Common myeloid progenitor, CD34-positive (primary cell): ENCODE results near the gene CCDC192.

Experiments
- CTCF ChIA-PET: fragments of 350-600 bp; sonication (Branson Sonifier 250); formaldehyde crosslinking; loops from one replicate; lab custom pipeline; 2021; ENCODE audit warnings: antibody characterized with exemption; lab: Charles Lee
- POLR2A ChIA-PET: fragments of 350-600 bp; sonication (Branson Sonifier 250); formaldehyde crosslinking; loops from one replicate; lab custom pipeline; 2021; ENCODE audit warnings: antibody characterized with exemption; lab: Charles Lee
- DNase-seq, 3 donors: peaks; one replicate each; pipeline versions ENCODE4 v3.0.0 to v3.0.0-alpha.2; 2013
- H3K27ac ChIP-seq, 2 experiments: 1 replicate in 1 of 2; 2 replicates in 1 of 2; pipeline ENCODE4 v1.7.0; 2013; ENCODE audit warnings: inconsistent platforms in 2 of 2, low read length in 2 of 2, mild to moderate bottlenecking in 2 of 2, low read depth in 1 of 2, moderate library complexity in 1 of 2; ENCODE audit not compliant: severe bottlenecking in 2 of 2, insufficient read depth in 1 of 2, poor library complexity in 1 of 2
- H3K27me3 ChIP-seq, 5 experiments: replicated peaks in 2 of 5; 1 replicate in 3 of 5; 2 replicates in 2 of 5; pipeline versions ENCODE4 v1.6.1 to v1.7.0; 2013; ENCODE audit warnings: low read length in 4 of 5, mild to moderate bottlenecking in 2 of 5, moderate library complexity in 2 of 5, inconsistent platforms in 1 of 5; ENCODE audit not compliant: insufficient read depth in 5 of 5, control insufficient read depth in 4 of 5
- H3K36me3 ChIP-seq, 4 experiments: 1 replicate in 2 of 4; 2 replicates in 2 of 4; pipeline versions ENCODE4 v1.6.1 to v1.7.0; 2013; ENCODE audit warnings: low read length in 3 of 4, control low read depth in 1 of 4, mild to moderate bottlenecking in 1 of 4; ENCODE audit not compliant: control insufficient read depth in 4 of 4, insufficient read depth in 4 of 4
- H3K4me1 ChIP-seq, 4 experiments: 1 replicate in 3 of 4; 2 replicates in 1 of 4; pipeline versions ENCODE4 v1.6.1 to v1.7.1; 2013; ENCODE audit warnings: low read length in 3 of 4, mild to moderate bottlenecking in 3 of 4, control low read depth in 1 of 4, inconsistent platforms in 1 of 4, moderate library complexity in 1 of 4; ENCODE audit not compliant: control insufficient read depth in 4 of 4, insufficient read depth in 4 of 4; ENCODE audit errors: control extremely low read depth in 1 of 4
- H3K4me3 ChIP-seq, 7 experiments: 1 replicate in 4 of 7; 2 replicates in 3 of 7; pipeline versions ENCODE4 v1.5.1 to v1.7.0; 2013; ENCODE audit warnings: mild to moderate bottlenecking in 7 of 7, low read length in 6 of 7, moderate library complexity in 6 of 7, inconsistent platforms in 2 of 7, low read depth in 2 of 7, control low read depth in 1 of 7; ENCODE audit not compliant: insufficient read depth in 4 of 7, control insufficient read depth in 1 of 7; ENCODE audit errors: extremely low read depth in 1 of 7
- H3K9me3 ChIP-seq, 5 experiments: 1 replicate in 4 of 5; 2 replicates in 1 of 5; pipeline versions ENCODE4 v1.6.1 to v1.7.1; 2013; ENCODE audit warnings: low read length in 4 of 5, mild to moderate bottlenecking in 2 of 5, inconsistent platforms in 1 of 5, low read depth in 1 of 5, moderate library complexity in 1 of 5; ENCODE audit not compliant: control insufficient read depth in 4 of 5, insufficient read depth in 2 of 5; ENCODE audit errors: control extremely low read depth in 1 of 5
- WGBS: methylation state at CpG from one replicate; pipeline ENCODE4 v1.1.5; 2013; ENCODE audit not compliant: insufficient coverage; 5-methylcytosine and 5-hydroxymethylcytosine counted together

The CCDC192 gene

DNA sequence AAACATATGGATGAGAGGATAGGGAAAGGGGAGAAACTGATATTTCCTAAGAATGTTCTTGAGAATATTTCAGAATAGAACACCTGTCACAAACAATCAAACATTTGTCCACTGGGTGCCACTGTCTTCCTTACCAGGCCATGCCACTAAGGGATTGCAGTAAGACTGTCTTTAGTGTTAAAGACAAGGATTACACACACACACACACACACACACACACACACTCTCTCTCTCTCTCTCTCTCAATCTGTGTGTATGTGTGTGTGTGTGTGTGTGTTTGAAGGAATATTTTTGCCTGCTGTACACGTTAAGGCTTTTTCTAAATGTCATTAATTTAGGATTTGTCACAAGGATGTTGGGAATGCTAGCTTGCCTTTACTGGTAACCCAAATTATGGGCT lies 54.4 kb downstream of the CCDC192 start:
- no peak overlapping the region for H3K4me3 ChIP-seq
- DNase-seq = peak; percentile 71 to 84 (median 81)
- no peaks in the 10 kb centered on the region for H3K36me3 ChIP-seq
- no peak overlapping the region for H3K27ac ChIP-seq
- no peaks in the 10 kb centered on the region for H3K27me3 ChIP-seq
- CTCF ChIA-PET = interaction anchor here (0.8 to 4.3 kb wide), 11 partner anchors 25 to 451 kb away, joined by 3 to 25 read pairs (median 3); no protein-coding TSS in a partner anchor
- POLR2A ChIA-PET = no interaction called here
- WGBS = 44% methylated on average over 1 of the region's 1 CpG
- no peaks in the 10 kb centered on the region for H3K9me3 ChIP-seq
- no peaks in the 10 kb centered on the region for H3K4me1 ChIP-seq

DNA sequence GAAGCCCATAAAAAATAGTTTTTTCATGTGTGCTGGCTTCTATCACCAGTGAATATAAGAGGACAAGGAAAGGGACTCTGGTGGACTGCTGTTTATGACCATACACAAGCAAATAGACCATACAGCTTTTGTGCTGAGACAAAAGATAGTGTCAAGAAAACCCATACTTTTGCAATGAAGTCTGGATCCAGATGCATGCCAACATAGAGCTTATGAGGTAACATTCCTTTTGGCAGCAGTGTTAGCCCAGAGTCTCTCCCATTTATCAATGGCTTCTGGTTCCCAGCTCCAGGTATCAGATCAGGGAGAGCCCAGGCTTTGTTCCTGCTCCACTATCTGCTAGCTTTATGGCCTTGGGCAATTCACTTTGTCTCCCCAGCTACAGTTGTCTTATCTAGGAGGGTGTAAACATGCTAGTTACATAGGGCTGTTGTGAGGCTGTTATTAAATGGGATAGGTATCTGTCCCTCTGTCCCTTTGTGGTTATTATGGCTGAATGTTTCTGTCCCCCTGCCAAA lies 55.6 kb downstream of the CCDC192 start:
- no peaks in the 10 kb centered on the region for H3K36me3 ChIP-seq
- DNase-seq = no peak
- H3K9me3 ChIP-seq = no peaks in the 10 kb centered on the region
- no peaks in the 10 kb centered on the region for H3K27me3 ChIP-seq
- H3K4me3 ChIP-seq = no peak overlapping the region
- no peaks in the 10 kb centered on the region for H3K4me1 ChIP-seq
- POLR2A ChIA-PET = no interaction called here
- CTCF ChIA-PET = interaction anchor here (1.0 to 4.3 kb wide), 8 partner anchors 20 to 443 kb away, joined by 3 to 25 read pairs (median 4); no protein-coding TSS in a partner anchor
- no peak overlapping the region for H3K27ac ChIP-seq

DNA sequence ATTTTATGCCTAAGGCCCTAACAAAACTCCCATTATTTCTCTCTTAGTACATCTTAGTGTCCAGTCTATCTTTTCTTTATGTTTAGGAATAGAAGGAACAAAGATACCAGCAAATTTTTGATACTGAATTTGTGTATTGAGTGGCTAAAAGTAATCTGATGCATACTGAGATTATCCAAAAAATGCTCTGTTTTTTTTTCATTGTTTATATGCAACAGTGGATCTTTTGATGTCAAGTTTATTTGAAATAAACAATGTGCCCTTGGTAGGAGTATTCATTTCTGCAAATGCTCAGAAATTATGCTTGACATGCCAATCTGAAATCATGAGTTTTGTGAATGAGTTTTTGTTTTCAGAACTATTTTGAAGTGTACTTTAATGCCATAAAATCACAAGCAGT lies 58.7 kb downstream of the CCDC192 start:
- Histone ChIP-seq H3K27me3 (no peaks in the 10 kb centered on the region), H3K36me3 (no peaks in the 10 kb centered on the region), H3K4me1 (no peaks in the 10 kb centered on the region), H3K27ac (no peak overlapping the region), H3K9me3 (no peaks in the 10 kb centered on the region), H3K4me3 (no peak overlapping the region)
- DNase-seq = no peak
- ChIA-PET CTCF (interaction anchor here (1.2 to 1.7 kb wide), 2 partner anchors 11 to 190 kb away, joined by 4 to 5 read pairs; no protein-coding TSS in a partner anchor), POLR2A (no interaction called here)

DNA sequence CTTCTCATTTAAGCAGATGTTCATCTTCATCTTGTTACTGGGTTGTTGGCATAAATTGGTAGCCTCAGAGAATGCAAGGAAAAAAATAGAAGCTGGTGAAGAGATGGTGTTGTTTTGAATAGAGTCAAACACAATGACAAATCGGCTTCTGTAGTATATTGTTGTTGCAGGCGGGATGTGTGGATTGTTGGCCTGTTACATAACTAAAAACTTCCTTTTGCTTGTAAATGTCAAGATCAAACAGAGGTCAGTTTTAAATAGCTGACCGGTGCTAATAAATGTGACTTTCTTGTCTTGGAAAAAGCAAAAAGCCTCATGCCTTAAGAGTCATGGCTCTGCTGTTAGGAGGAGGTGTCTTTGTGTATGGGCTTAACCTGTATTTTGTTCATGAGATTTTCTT lies 59.2 kb downstream of the CCDC192 start:
- Histone ChIP-seq H3K27ac (no peak overlapping the region), H3K36me3 (no peaks in the 10 kb centered on the region), H3K4me1 (no peaks in the 10 kb centered on the region), H3K4me3 (no peak overlapping the region), H3K9me3 (no peaks in the 10 kb centered on the region), H3K27me3 (no peaks in the 10 kb centered on the region)
- WGBS = 93% methylated on average over 2 of the region's 3 CpGs
- POLR2A ChIA-PET = no interaction called here
- no peak for DNase-seq
- CTCF ChIA-PET = interaction anchor here (1.2 to 1.7 kb wide), 2 partner anchors 10 to 191 kb away, joined by 4 to 5 read pairs; no protein-coding TSS in a partner anchor

DNA sequence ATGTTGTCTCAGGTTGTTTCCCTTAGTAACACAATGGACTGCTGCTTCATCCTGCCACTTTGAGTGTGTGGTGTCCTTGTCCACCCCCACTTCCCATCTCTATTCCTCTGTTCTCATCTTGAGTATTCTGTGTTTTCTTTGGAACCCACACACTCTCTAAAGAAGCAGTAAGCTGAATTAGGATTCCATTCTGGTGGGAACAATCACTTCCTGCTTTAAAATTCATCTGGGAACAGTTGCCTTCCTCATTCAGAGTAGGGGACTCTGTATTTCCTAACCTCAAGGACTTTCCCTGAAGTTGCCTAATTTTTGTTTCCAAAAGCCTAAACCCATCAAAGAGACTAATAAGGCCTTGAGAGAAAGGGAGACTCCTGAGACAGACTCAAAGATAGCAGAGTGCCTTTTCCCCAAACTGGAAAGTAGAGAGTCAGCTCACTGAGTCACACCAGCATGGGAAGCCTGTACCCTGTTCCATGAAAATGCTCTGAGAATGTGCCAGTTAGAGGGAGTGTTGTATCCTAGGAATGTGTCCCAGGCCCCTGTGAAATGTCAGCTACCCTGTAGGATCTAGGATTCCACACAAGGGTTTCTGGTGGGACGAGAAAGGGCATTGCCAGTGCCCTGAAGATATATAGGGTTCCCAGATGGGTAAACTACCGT lies 63.6 kb downstream of the CCDC192 start:
- no peak for DNase-seq
- H3K27me3 ChIP-seq = no peaks in the 10 kb centered on the region
- no peak overlapping the region for H3K4me3 ChIP-seq
- no peaks in the 10 kb centered on the region for H3K36me3 ChIP-seq
- POLR2A ChIA-PET = no interaction called here
- H3K4me1 ChIP-seq = no peaks in the 10 kb centered on the region
- CTCF ChIA-PET = no interaction called here
- 100% methylated on average over 2 of the region's 2 CpGs for WGBS
- H3K27ac ChIP-seq = no peak overlapping the region
- H3K9me3 ChIP-seq = no peaks in the 10 kb centered on the region

DNA sequence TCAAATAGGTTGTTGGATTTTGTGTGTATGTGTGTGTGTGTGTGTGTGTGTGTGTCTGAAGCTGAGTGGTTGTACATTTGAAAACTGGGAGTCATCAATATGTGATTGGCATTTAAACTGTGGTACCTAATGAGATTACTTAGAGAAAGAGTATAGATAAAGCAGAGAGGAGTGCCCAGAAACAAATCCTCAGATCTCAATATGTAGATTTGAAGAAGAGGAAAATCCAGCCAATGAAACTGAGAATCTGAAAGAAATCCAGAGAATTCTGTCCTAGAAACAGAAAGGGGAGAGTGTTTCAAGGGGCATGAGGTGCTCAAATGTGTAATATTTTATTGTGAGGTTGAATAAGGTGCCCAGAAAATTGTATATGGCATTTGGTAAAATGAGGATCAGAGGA lies 66.2 kb downstream of the CCDC192 start:
- ChIA-PET POLR2A (no interaction called here), CTCF (no interaction called here)
- Histone ChIP-seq H3K27ac (no peak overlapping the region), H3K9me3 (no peaks in the 10 kb centered on the region), H3K27me3 (no peaks in the 10 kb centered on the region), H3K36me3 (no peaks in the 10 kb centered on the region), H3K4me1 (no peaks in the 10 kb centered on the region), H3K4me3 (no peak overlapping the region)
- DNase-seq = no peak

DNA sequence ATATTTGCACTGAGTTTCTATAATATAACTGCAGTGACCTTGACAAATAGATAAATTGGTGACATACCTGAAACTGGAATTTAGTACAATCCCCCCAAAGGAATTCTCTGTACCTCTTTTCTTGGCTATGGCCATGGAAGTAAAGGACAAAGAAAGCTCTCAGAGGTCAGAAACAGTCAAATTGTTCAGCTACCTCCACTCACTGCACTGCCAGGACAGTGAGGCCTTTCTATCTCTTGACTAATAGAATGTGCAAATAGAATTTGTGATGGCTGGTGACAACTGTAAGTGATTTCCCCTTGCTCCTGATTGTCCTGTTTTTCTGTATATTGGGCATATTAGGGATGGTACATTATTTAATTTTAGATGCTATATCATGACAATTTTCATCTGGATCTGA lies 67.1 kb downstream of the CCDC192 start:
- DNase-seq = no peak
- H3K27ac ChIP-seq = no peak overlapping the region
- CTCF ChIA-PET = no interaction called here
- peaks cover 0 to 3% (median 0%) of the 10 kb centered on the region in 5 experiments for H3K9me3 ChIP-seq
- POLR2A ChIA-PET = no interaction called here
- no peaks in the 10 kb centered on the region for H3K36me3 ChIP-seq
- no peaks in the 10 kb centered on the region for H3K27me3 ChIP-seq
- no peak overlapping the region for H3K4me3 ChIP-seq
- H3K4me1 ChIP-seq = no peaks in the 10 kb centered on the region
